Measurements from ENCODE around the gene REC114.
"Not testable (repeated sequence)": the region's sequence is repeated elsewhere in the genome, so short reads cannot be mapped to it uniquely, and the experiment has no call there.

The REC114 gene

GRCh38 chr15:73425510-73425909 is 17.5 kb upstream of the REC114 start:
- Histone ChIP-seq H3K4me3 (ENCODE audit: severe bottlenecking) (no peak overlapping the region), H3K27ac (ENCODE audit: poor library complexity, severe bottlenecking) (no peak overlapping the region), H3K4me1 (ENCODE audit: insufficient read depth, poor library complexity, severe bottlenecking) (no peaks in the 10 kb centered on the region), H3K36me3 (ENCODE audit: low read depth) (no peaks in the 10 kb centered on the region), H3K27me3 (ENCODE audit: insufficient read depth, poor library complexity, severe bottlenecking) (peaks cover 31% of the 10 kb centered on the region), H3K9me3 (ENCODE audit: severe bottlenecking) (no peaks in the 10 kb centered on the region)
- ATAC-seq (ENCODE audit: low read depth) (no peak), DNase-seq (ENCODE audit: low spot score) (no peak)
- no peak for TF ChIP-seq CTCF (IDR thresholded peaks at IDR 0.05; ENCODE audit: poor library complexity, severe bottlenecking)

- no peak for TF ChIP-seq CTCF (IDR thresholded peaks at IDR 0.05; ENCODE audit: poor library complexity, severe bottlenecking)
- ATAC-seq (ENCODE audit: low read depth) (no peak), DNase-seq (ENCODE audit: low spot score) (no peak)
- Histone ChIP-seq H3K4me1 (ENCODE audit: insufficient read depth, poor library complexity, severe bottlenecking) (no peaks in the 10 kb centered on the region), H3K9me3 (ENCODE audit: severe bottlenecking) (no peaks in the 10 kb centered on the region), H3K4me3 (ENCODE audit: severe bottlenecking) (no peak overlapping the region), H3K36me3 (ENCODE audit: low read depth) (no peaks in the 10 kb centered on the region), H3K27ac (ENCODE audit: poor library complexity, severe bottlenecking) (no peak overlapping the region), H3K27me3 (ENCODE audit: insufficient read depth, poor library complexity, severe bottlenecking) (peaks cover 35% of the 10 kb centered on the region)
These were observed 16.5 kb upstream of the REC114 start for GRCh38 chr15:73426323-73426994.

GRCh38 chr15:73431329-73431728 is 11.6 kb upstream of the REC114 start:
- H3K4me1 ChIP-seq (ENCODE audit: insufficient read depth, poor library complexity, severe bottlenecking); H3K9me3 ChIP-seq (ENCODE audit: severe bottlenecking); H3K27ac ChIP-seq (ENCODE audit: poor library complexity, severe bottlenecking); H3K36me3 ChIP-seq (ENCODE audit: low read depth); DNase-seq (ENCODE audit: low spot score); H3K4me3 ChIP-seq (ENCODE audit: severe bottlenecking); ATAC-seq (ENCODE audit: low read depth): not testable (repeated sequence)
- H3K27me3 ChIP-seq (ENCODE audit: insufficient read depth, poor library complexity, severe bottlenecking) = peaks cover 40% of the 10 kb centered on the region

GRCh38 chr15:73433873-73434272 is 9.1 kb upstream of the REC114 start:
- H3K36me3 ChIP-seq (ENCODE audit: low read depth) = no peaks in the 10 kb centered on the region
- no peak for DNase-seq (ENCODE audit: low spot score)
- TF ChIP-seq CTCF (IDR thresholded peaks at IDR 0.05; ENCODE audit: poor library complexity, severe bottlenecking) = no peak
- H3K27me3 ChIP-seq (ENCODE audit: insufficient read depth, poor library complexity, severe bottlenecking) = peaks cover 42% of the 10 kb centered on the region
- no peak overlapping the region for H3K27ac ChIP-seq (ENCODE audit: poor library complexity, severe bottlenecking)
- H3K9me3 ChIP-seq (ENCODE audit: severe bottlenecking) = no peaks in the 10 kb centered on the region
- no peak for ATAC-seq (ENCODE audit: low read depth)
- H3K4me3 ChIP-seq (ENCODE audit: severe bottlenecking) = no peak overlapping the region
- no peaks in the 10 kb centered on the region for H3K4me1 ChIP-seq (ENCODE audit: insufficient read depth, poor library complexity, severe bottlenecking)

- H3K27ac ChIP-seq (ENCODE audit: poor library complexity, severe bottlenecking) = no peak overlapping the region
- H3K27me3 ChIP-seq (ENCODE audit: insufficient read depth, poor library complexity, severe bottlenecking) = peaks cover 55% of the 10 kb centered on the region
- no peak for DNase-seq (ENCODE audit: low spot score)
- H3K36me3 ChIP-seq (ENCODE audit: low read depth) = no peaks in the 10 kb centered on the region
- no peak overlapping the region for H3K4me3 ChIP-seq (ENCODE audit: severe bottlenecking)
- no peaks in the 10 kb centered on the region for H3K4me1 ChIP-seq (ENCODE audit: insufficient read depth, poor library complexity, severe bottlenecking)
- no peak for TF ChIP-seq CTCF (IDR thresholded peaks at IDR 0.05; ENCODE audit: poor library complexity, severe bottlenecking)
- H3K9me3 ChIP-seq (ENCODE audit: severe bottlenecking) = no peaks in the 10 kb centered on the region
- ATAC-seq (ENCODE audit: low read depth) = no peak
These were observed 6.4 kb upstream of the REC114 start for GRCh38 chr15:73436613-73437012.

Data from RWPE2 (cell line).